ENCODE measurements around the gene GP2. TPM values are rescaled to one million over a fixed set of nuclear protein-coding genes. Genes with fewer than 3 reads are reported as not detected.
"Not testable (repeated sequence)": the region's sequence is repeated elsewhere in the genome, so short reads cannot be mapped to it uniquely, and the experiment has no call there.

Gene GP2
- total RNA-seq, 1 donor from 2014 or later = not detected

GRCh38 chr16:20323591-20324117, 3.7 kb downstream of the GP2 start:
- ATAC-seq = no peak

- ATAC-seq = no peak
Observed at GRCh38 chr16:20322696-20323095, 4.6 kb downstream of the GP2 start.

GRCh38 chr16:20321671-20322070, 5.6 kb downstream of the GP2 start:
- no peak for ATAC-seq

GRCh38 chr16:20321051-20321450, 6.3 kb downstream of the GP2 start:
- not testable (repeated sequence) for ATAC-seq

GRCh38 chr16:20320592-20320991, 6.7 kb downstream of the GP2 start:
- no peak for ATAC-seq

- ATAC-seq = no peak
Observed at GRCh38 chr16:20320178-20320577, 7.1 kb downstream of the GP2 start.

GRCh38 chr16:20319406-20319805, 7.9 kb downstream of the GP2 start:
- ATAC-seq = no peak

GRCh38 chr16:20318437-20318836, 8.9 kb downstream of the GP2 start:
- ATAC-seq = no peak

- ATAC-seq = no peak
Observed at GRCh38 chr16:20318006-20318405, 9.3 kb downstream of the GP2 start.

GRCh38 chr16:20317117-20317516, 10.2 kb downstream of the GP2 start:
- no peak for ATAC-seq

GRCh38 chr16:20316715-20317114, 10.6 kb downstream of the GP2 start:
- no peak for ATAC-seq

- no peak for ATAC-seq
Observed at GRCh38 chr16:20315764-20316163, 11.5 kb downstream of the GP2 start.

GRCh38 chr16:20314575-20314974, 12.7 kb downstream of the GP2 start:
- ATAC-seq = no peak

GRCh38 chr16:20313741-20314140, 13.6 kb downstream of the GP2 start:
- ATAC-seq = no peak

GRCh38 chr16:20312536-20313095, 14.7 kb downstream of the GP2 start:
- not testable (repeated sequence) for ATAC-seq

GRCh38 chr16:20311548-20311947, 15.8 kb downstream of the GP2 start:
- ATAC-seq = no peak

GRCh38 chr16:20310421-20311395, 16.6 kb downstream of the GP2 start:
- ATAC-seq = no peak

- no peak for ATAC-seq
Observed at GRCh38 chr16:20309786-20310185, 17.5 kb downstream of the GP2 start.

- ATAC-seq = no peak
Observed at GRCh38 chr16:20308801-20309590, 18.3 kb downstream of the GP2 start.

- no peak for ATAC-seq
Observed at GRCh38 chr16:20308266-20308665, 19.0 kb downstream of the GP2 start.

- no peak for ATAC-seq
Observed at GRCh38 chr16:20307791-20308190, 19.5 kb downstream of the GP2 start.

GRCh38 chr16:20307240-20307671, 20.1 kb downstream of the GP2 start:
- ATAC-seq = no peak

GRCh38 chr16:20306401-20306800, 20.9 kb downstream of the GP2 start:
- no peak for ATAC-seq
